IPS-18a (cell line): ENCODE data around the gene C4orf50.

Experiments used
- H3K27ac ChIP-seq: one replicate; pipeline ENCODE4 v1.5.1; 2013; ENCODE audit warnings: low read length
- H3K27me3 ChIP-seq: one replicate; pipeline ENCODE4 v1.6.1; 2013; ENCODE audit warnings: mild to moderate bottlenecking, low read length; ENCODE audit not compliant: control insufficient read depth, insufficient read depth
- H3K36me3 ChIP-seq: one replicate; pipeline ENCODE4 v1.6.1; 2013; ENCODE audit warnings: low read depth, low read length; ENCODE audit not compliant: control insufficient read depth
- H3K4me1 ChIP-seq: one replicate; pipeline ENCODE4 v1.6.1; 2013; ENCODE audit warnings: low read depth, low read length; ENCODE audit not compliant: control insufficient read depth
- H3K4me3 ChIP-seq: one replicate; pipeline ENCODE4 v1.5.1; 2013; ENCODE audit warnings: low read length
- H3K9ac ChIP-seq: one replicate; pipeline ENCODE4 v1.6.1; 2013; ENCODE audit warnings: mild to moderate bottlenecking, low read length, moderate library complexity
- H3K9me3 ChIP-seq: one replicate; pipeline ENCODE4 v1.6.1; 2013; ENCODE audit warnings: low read depth, low read length; ENCODE audit not compliant: control insufficient read depth

C4orf50 gene

GRCh38 chr4:5945936-5946335 lies 72.3 kb downstream of the C4orf50 start:
- H3K27ac ChIP-seq: no peak overlapping the region
- H3K27me3 ChIP-seq: no peaks in the 10 kb centered on the region
- H3K4me3 ChIP-seq: no peak overlapping the region
- no peaks in the 10 kb centered on the region for H3K36me3 ChIP-seq
- no peak overlapping the region for H3K9ac ChIP-seq
- H3K9me3 ChIP-seq: no peaks in the 10 kb centered on the region
- no peaks in the 10 kb centered on the region for H3K4me1 ChIP-seq

- H3K27ac ChIP-seq: no peak overlapping the region
- H3K9ac ChIP-seq: no peak overlapping the region
- no peaks in the 10 kb centered on the region for H3K27me3 ChIP-seq
- H3K9me3 ChIP-seq: no peaks in the 10 kb centered on the region
- H3K4me3 ChIP-seq: no peak overlapping the region
- no peaks in the 10 kb centered on the region for H3K4me1 ChIP-seq
- no peaks in the 10 kb centered on the region for H3K36me3 ChIP-seq
Measured at GRCh38 chr4:5945171-5945570, 73.1 kb downstream of the C4orf50 start.

GRCh38 chr4:5943561-5943960 lies 74.7 kb downstream of the C4orf50 start:
- no peak overlapping the region for H3K9ac ChIP-seq
- no peak overlapping the region for H3K4me3 ChIP-seq
- H3K27me3 ChIP-seq: no peaks in the 10 kb centered on the region
- no peaks in the 10 kb centered on the region for H3K4me1 ChIP-seq
- H3K36me3 ChIP-seq: no peaks in the 10 kb centered on the region
- H3K9me3 ChIP-seq: no peaks in the 10 kb centered on the region
- H3K27ac ChIP-seq: no peak overlapping the region

GRCh38 chr4:5942947-5943346 lies 75.3 kb downstream of the C4orf50 start:
- Histone ChIP-seq H3K9me3 (no peaks in the 10 kb centered on the region), H3K36me3 (no peaks in the 10 kb centered on the region), H3K27ac (no peak overlapping the region), H3K4me3 (no peak overlapping the region), H3K27me3 (no peaks in the 10 kb centered on the region), H3K4me1 (no peaks in the 10 kb centered on the region), H3K9ac (no peak overlapping the region)

- H3K4me3 ChIP-seq: no peak overlapping the region
- H3K27me3 ChIP-seq: no peaks in the 10 kb centered on the region
- H3K27ac ChIP-seq: no peak overlapping the region
- no peaks in the 10 kb centered on the region for H3K36me3 ChIP-seq
- no peak overlapping the region for H3K9ac ChIP-seq
- no peaks in the 10 kb centered on the region for H3K9me3 ChIP-seq
- no peaks in the 10 kb centered on the region for H3K4me1 ChIP-seq
Measured at GRCh38 chr4:5941601-5942000, 76.6 kb downstream of the C4orf50 start.

- no peaks in the 10 kb centered on the region for H3K27me3 ChIP-seq
- no peak overlapping the region for H3K9ac ChIP-seq
- no peak overlapping the region for H3K4me3 ChIP-seq
- no peaks in the 10 kb centered on the region for H3K4me1 ChIP-seq
- H3K27ac ChIP-seq: no peak overlapping the region
- H3K36me3 ChIP-seq: no peaks in the 10 kb centered on the region
- no peaks in the 10 kb centered on the region for H3K9me3 ChIP-seq
Measured at GRCh38 chr4:5940470-5941203, 77.6 kb downstream of the C4orf50 start.

- Histone ChIP-seq H3K9ac (no peak overlapping the region), H3K9me3 (no peaks in the 10 kb centered on the region), H3K4me3 (no peak overlapping the region), H3K4me1 (peaks cover 9% of the 10 kb centered on the region), H3K27me3 (no peaks in the 10 kb centered on the region), H3K27ac (no peak overlapping the region), H3K36me3 (no peaks in the 10 kb centered on the region)
Measured at GRCh38 chr4:5933996-5934831, 84.0 kb downstream of the C4orf50 start.

GRCh38 chr4:5933116-5933515 lies 85.1 kb downstream of the C4orf50 start:
- Histone ChIP-seq H3K36me3 (no peaks in the 10 kb centered on the region), H3K27ac (no peak overlapping the region), H3K4me1 (peaks cover 9% of the 10 kb centered on the region), H3K9ac (no peak overlapping the region), H3K9me3 (no peaks in the 10 kb centered on the region), H3K4me3 (no peak overlapping the region), H3K27me3 (no peaks in the 10 kb centered on the region)

- Histone ChIP-seq H3K27me3 (no peaks in the 10 kb centered on the region), H3K27ac (no peak overlapping the region)
Measured at GRCh38 chr4:5932035-5932568, 86.1 kb downstream of the C4orf50 start.

GRCh38 chr4:5931526-5931925 lies 86.7 kb downstream of the C4orf50 start:
- no peak overlapping the region for H3K27ac ChIP-seq
- peaks cover 9% of the 10 kb centered on the region for H3K4me1 ChIP-seq
- no peak overlapping the region for H3K9ac ChIP-seq
- H3K27me3 ChIP-seq: no peaks in the 10 kb centered on the region
- no peak overlapping the region for H3K4me3 ChIP-seq
- H3K9me3 ChIP-seq: no peaks in the 10 kb centered on the region
- no peaks in the 10 kb centered on the region for H3K36me3 ChIP-seq

More at GRCh38 chr4:5932035-5932568, 86.1 kb downstream of the C4orf50 start:
- no peaks in the 10 kb centered on the region for H3K36me3 ChIP-seq
- no peaks in the 10 kb centered on the region for H3K9me3 ChIP-seq
- H3K4me3 ChIP-seq: no peak overlapping the region
- no peak overlapping the region for H3K9ac ChIP-seq
- peaks cover 9% of the 10 kb centered on the region for H3K4me1 ChIP-seq

GRCh38 chr4:5930876-5931275 lies 87.4 kb downstream of the C4orf50 start:
- Histone ChIP-seq H3K4me1 (peaks cover 9% of the 10 kb centered on the region), H3K36me3 (no peaks in the 10 kb centered on the region), H3K27me3 (no peaks in the 10 kb centered on the region), H3K9ac (no peak overlapping the region), H3K9me3 (no peaks in the 10 kb centered on the region), H3K27ac (no peak overlapping the region), H3K4me3 (no peak overlapping the region)
